Measurements from ENCODE around the gene DLG2. TPM values are rescaled to one million over a fixed set of nuclear protein-coding genes. Genes with fewer than 3 reads are reported as not detected.

Gene DLG2
- total RNA-seq, 4 donors from 2014 or later, result 2.9 to 30.2 (median 22.6) TPM

DNA sequence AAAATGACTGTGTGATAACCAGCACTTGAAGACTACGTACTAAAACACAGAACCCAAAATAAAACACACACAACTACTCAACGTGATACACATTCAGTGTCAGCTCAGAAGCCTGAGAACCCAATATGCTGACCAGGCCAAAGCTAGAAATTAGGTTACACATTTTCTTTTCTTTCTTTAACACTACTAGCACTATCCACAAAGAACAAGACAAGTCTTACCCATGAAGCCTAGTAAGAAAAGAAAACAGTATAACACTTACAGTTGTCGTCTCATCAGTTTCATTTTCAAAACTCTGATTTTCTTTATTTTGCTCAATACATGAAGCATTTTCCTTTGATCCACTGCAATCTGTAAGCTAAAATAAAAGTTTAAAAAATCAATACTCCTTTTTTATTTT is 472.9 kb downstream of the DLG2 start:
- intact Hi-C loops (cut with DNase I; ENCODE audit: low total_unique reads), result no loop called here
- H3K27me3 ChIP-seq, result no peaks in the 10 kb centered on the region
- no peaks in the 10 kb centered on the region for H3K4me1 ChIP-seq
- no peak overlapping the region for H3K4me3 ChIP-seq
- no peaks in the 10 kb centered on the region for H3K36me3 ChIP-seq
- no peak for DNase-seq
- H3K27ac ChIP-seq, result no peak overlapping the region
- no peak for TF ChIP-seq POLR2A (IDR thresholded peaks at IDR 0.05)
- TF ChIP-seq, protein P1, sequence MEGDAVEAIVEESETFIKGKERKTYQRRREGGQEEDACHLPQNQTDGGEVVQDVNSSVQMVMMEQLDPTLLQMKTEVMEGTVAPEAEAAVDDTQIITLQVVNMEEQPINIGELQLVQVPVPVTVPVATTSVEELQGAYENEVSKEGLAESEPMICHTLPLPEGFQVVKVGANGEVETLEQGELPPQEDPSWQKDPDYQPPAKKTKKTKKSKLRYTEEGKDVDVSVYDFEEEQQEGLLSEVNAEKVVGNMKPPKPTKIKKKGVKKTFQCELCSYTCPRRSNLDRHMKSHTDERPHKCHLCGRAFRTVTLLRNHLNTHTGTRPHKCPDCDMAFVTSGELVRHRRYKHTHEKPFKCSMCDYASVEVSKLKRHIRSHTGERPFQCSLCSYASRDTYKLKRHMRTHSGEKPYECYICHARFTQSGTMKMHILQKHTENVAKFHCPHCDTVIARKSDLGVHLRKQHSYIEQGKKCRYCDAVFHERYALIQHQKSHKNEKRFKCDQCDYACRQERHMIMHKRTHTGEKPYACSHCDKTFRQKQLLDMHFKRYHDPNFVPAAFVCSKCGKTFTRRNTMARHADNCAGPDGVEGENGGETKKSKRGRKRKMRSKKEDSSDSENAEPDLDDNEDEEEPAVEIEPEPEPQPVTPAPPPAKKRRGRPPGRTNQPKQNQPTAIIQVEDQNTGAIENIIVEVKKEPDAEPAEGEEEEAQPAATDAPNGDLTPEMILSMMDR (IDR thresholded peaks at IDR 0.05), result no peak
- H3K9me3 ChIP-seq, result no peaks in the 10 kb centered on the region

DNA sequence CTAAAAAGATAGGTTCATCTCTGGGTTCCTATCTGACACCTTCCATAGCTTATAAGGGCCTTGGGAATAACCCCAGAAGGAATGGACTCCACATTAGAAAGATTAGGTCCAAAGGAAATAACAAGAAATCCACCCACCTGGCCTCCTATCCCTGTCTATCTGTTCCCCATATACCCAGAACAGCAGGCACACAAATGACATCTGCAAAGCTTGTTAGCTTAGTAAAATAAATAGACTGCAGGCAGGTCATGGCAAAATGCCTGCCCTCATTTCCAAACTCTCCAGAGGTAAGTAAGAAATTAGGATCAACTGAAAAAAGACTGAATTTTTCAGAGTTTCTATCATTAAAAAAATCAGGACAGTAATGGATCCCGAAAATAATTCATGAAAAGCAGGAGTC is 489.5 kb downstream of the DLG2 start:
- no peak overlapping the region for H3K27ac ChIP-seq
- intact Hi-C loops (cut with DNase I; ENCODE audit: low total_unique reads), result no loop called here

DNA sequence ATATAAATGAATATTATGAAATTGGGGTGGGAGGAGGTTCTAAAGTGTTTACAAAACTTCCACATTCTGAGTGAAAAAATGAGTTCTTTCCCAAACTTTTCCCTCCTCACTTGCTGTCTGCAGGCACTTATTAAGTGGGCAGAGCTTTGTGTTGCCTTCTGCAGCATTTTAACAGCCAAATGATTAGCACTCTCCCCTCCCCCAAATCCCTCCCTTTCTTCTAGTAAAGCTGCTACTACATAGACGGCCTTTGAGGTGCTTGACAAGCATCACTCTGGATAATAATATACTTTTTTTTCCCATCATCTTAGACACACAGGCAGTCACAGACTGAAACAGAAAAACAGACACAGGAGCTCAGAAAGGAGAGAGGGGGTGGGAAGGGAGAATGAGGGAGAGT is 493.5 kb downstream of the DLG2 start:
- Histone ChIP-seq H3K36me3 (no peaks in the 10 kb centered on the region), H3K4me1 (no peaks in the 10 kb centered on the region), H3K27me3 (no peaks in the 10 kb centered on the region), H3K27ac (no peak overlapping the region), H3K4me3 (no peak overlapping the region), H3K9me3 (no peaks in the 10 kb centered on the region)
- no peak for DNase-seq
- TF ChIP-seq POLR2A (IDR thresholded peaks at IDR 0.05), result no peak
- TF ChIP-seq, protein P1 (IDR thresholded peaks at IDR 0.05), result no peak
- intact Hi-C loops (cut with DNase I; ENCODE audit: low total_unique reads), result no loop called here

More for the DNA sequence above, 489.5 kb downstream of the DLG2 start:
- H3K4me3 ChIP-seq, result no peak overlapping the region
- DNase-seq, result no peak
- no peaks in the 10 kb centered on the region for H3K4me1 ChIP-seq
- no peaks in the 10 kb centered on the region for H3K9me3 ChIP-seq
- TF ChIP-seq POLR2A (IDR thresholded peaks at IDR 0.05), result no peak
- TF ChIP-seq, protein P1 (IDR thresholded peaks at IDR 0.05), result no peak
- no peaks in the 10 kb centered on the region for H3K27me3 ChIP-seq
- no peaks in the 10 kb centered on the region for H3K36me3 ChIP-seq

DNA sequence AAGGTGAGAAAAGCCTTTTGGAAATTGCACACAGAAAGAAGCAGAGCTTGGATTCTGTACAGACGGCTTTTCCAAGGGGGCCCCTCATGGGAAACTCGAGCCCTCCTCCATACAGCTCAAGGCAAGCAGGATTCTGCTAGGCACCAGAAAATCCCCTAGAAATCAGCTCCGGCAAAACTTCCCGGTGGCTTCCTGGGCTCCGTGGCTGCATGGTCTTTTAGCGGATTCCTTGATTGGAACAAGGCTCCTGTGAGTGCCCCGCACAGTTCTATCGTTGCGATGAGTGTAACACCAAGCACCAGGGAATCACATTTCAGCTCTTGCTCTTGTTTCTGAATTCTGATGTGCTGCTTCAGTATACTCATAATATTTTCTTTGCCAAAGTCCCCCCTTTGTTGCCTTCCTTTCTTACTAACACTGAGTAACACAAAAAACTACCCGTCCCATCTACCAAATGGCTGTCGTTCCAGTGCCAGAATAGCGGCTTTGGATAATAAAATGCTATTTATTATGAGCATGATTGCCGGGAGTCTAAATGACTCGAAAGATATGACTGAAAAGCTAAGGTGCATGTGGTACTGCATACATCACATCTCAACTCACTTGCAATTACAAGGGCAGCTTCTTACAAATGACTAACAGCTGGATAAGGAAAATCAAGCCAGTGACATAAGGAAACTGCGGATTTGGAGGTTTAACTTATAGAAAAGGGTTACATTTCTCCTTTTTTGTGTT is 494.1 kb downstream of the DLG2 start:
- Histone ChIP-seq H3K9me3 (no peaks in the 10 kb centered on the region), H3K4me3 (no peak overlapping the region), H3K36me3 (no peaks in the 10 kb centered on the region), H3K27me3 (no peaks in the 10 kb centered on the region), H3K4me1 (no peaks in the 10 kb centered on the region), H3K27ac (no peak overlapping the region)
- TF ChIP-seq, protein P1 (IDR thresholded peaks at IDR 0.05), result no peak
- no peak for DNase-seq
- intact Hi-C loops (cut with DNase I; ENCODE audit: low total_unique reads), result no loop called here

DNA sequence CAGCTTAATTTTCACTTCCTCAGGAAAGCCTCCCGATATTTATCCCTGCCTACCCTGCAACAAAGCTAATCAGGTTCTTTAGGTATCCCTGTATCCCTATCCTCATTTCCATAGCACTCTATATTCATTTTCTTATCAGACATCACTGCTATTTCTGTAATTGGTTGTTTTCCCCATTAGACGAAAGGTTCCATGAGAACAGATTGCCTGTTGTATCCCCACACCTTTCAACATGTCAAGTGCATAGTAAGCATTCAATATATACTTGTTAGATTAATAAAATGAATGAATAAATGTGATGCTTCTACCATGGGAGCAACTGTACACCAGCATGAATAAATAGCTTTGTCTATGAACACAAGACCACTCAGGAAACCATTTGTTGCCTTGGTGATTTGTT is 499.8 kb downstream of the DLG2 start:
- H3K9me3 ChIP-seq, result no peaks in the 10 kb centered on the region
- intact Hi-C loops (cut with DNase I; ENCODE audit: low total_unique reads), result no loop called here

More for the DNA sequence above, 499.8 kb downstream of the DLG2 start:
- TF ChIP-seq POLR2A (IDR thresholded peaks at IDR 0.05), result no peak
- TF ChIP-seq, protein P1 (IDR thresholded peaks at IDR 0.05), result no peak
- Histone ChIP-seq H3K4me3 (no peak overlapping the region), H3K36me3 (no peaks in the 10 kb centered on the region), H3K4me1 (no peaks in the 10 kb centered on the region), H3K27ac (no peak overlapping the region), H3K27me3 (no peaks in the 10 kb centered on the region)
- no peak for DNase-seq

Measured in uterus (tissue), 4 donors.